HG02870 (cell line): ENCODE results near the gene RRP12.
"Not testable (repeated sequence)": the region's sequence is repeated elsewhere in the genome, so short reads cannot be mapped to it uniquely, and the experiment has no call there.

Experiments
- ATAC-seq: cut with Tn5 transposase; IDR thresholded peaks from one replicate; pipeline ENCODE4 v1.9.1; 2021; ENCODE audit warnings: mild to moderate bottlenecking, moderate library complexity; ENCODE audit not compliant: unreplicated experiment

RRP12 gene

DNA sequence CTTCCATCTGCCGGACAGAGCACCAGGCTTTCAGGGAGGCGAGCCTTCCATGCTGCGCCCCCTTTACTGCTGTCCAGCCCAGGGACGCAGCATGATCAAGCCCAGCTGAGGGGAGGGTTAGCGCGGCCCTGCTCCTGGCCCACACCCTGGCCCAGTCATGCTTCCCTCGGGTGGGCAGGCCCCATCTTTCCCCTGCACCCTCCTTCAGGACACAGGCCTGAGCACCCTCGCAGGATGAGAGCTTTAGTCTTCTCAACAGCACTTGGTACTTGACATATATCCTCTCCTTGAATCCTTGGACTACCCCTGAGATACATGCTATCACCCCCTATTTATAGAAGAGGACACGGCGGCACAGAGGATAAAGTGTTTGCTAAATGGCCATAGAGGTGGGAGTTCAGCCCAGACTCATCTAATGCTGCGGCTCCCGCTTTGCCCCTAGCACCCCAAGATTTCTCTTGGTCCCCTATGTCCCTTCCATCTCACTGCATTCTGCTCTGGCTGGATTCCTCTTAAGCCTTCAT, 34.0 kb downstream of the RRP12 start:
- ATAC-seq: no peak

- ATAC-seq: no peak
Measured at GRCh38 chr10:97366572-97366971, 34.6 kb downstream of the RRP12 start.

DNA sequence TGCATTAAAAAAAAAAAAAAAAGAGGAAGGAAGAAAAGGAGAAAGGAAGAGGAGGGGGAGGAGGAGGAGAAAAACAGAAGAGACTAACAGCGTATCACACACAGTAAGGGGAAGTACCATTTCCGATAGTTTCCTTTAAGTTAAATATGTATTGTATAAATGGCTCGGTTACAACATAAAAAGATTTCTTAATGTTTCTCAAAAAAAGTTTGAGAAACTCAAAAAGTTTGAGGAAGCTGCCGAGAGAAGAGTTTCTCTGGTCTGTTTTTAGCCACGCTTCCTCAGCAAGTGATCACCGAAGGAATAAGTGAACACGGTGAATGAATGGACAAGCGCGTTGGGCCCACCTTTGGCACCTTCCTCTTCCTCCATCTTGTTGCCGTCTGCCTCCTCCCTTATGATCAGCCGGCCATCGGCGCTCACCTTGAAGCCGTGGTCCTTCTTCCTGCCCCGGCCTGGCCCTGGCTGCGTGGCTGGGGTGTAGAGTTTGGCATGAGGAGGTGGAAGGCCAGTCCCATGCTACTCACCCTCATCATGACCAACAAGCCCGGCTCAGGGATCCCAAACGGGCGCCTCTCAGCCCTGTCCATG, 35.3 kb downstream of the RRP12 start:
- ATAC-seq: no peak

DNA sequence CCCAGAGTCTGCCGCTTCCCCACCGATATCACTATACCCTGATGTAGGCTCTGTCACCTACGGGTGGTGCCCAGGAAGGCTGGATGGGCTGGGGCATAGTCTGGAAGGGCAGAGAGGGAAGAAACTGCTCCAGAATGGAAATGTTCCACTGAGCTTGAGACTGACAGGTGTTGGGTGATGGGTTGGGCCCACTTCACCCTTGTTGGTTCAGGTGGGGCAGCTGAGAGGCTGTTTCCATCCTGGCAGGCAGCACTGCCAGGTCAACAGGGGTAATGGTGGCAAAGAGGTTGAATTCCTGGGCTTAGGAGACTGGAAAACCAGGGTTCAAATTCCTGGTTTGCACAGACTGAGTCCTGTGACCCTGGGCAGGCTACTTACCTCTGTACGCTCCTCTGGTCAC, 38.1 kb downstream of the RRP12 start:
- no peak for ATAC-seq

- no peak for ATAC-seq
Measured at GRCh38 chr10:97362310-97363033, 38.7 kb downstream of the RRP12 start.

DNA sequence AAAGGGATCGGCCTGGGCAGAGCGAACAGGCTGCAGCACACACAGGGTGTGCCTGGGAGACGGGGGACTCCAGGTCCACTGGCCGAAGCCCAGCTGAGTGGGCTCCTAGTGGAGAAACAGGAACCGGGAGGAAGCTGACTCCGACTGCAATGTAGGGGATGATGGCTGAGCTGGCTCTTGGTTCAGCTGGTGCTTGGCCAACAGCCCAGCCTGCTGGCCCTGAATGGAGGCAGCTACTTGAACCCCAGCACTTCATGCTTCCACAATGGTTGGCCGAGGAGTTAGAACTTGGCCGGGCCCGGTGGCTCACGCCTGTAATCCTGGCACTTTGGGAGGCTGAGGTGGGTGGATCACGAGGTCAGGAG, 39.6 kb downstream of the RRP12 start:
- ATAC-seq: no peak

DNA sequence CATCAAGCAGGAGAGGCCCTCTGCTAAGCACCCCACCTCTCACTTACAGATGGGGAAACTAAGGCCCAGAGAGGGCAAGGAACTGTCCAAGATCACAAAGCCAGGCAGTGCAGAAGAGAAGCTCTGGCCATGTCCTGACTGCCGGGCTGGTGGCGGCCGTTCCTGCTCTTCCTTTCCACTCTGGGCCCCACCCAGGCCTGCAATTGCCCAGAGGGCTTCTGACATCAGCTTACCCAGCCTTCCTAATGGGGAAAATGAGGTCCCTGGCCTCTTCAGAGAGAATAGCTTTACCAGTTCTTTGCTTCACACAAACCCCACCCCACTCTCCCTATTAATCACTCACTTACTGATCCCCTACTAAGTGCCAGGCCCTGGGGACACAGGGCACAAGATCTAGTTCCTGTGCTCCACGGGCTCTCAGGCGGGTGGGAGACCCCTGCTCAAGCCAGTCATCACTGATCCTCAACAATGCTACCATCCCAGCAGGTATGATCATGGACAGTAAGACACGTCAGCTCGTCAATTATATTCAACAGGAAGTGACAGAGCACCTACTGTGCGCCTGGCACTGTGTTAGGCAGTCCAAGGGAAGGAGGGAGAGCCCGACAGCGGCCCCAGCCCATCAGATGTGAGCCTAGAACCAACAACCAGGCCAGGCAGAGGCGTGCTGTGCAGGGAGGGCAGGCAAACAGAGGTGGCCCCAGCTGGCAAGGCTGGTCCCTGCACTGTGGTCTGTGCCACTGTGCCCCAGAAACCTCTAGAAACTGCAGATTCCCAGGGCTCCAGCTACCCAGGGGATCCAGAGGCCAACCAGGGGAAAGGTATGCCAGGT, 40.2 kb downstream of the RRP12 start:
- ATAC-seq: no peak

GRCh38 chr10:97358781-97359180, 42.4 kb downstream of the RRP12 start:
- ATAC-seq: no peak

DNA sequence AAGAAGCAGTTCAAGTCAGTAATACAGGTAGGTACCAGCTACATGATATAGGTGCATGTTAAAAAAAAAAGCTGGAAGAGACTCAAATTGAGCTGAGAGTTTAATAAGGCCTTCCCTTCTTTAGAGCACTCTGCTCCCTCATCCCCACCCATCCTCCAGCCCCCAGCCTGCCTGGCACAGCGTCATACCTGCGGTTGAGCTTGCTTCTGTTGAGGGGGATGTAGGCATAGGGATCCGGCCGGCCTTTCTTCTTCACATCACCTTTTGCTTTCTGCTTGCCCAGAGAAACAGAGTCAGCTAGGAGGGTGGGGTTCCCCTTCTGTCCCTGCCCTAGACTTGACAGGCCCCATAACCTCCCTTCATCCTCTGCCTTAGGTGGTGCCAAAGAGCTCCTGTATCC, 42.8 kb downstream of the RRP12 start:
- ATAC-seq: no peak

- ATAC-seq: no peak
Measured at GRCh38 chr10:97356918-97357317, 44.2 kb downstream of the RRP12 start.

- ATAC-seq: no peak
Measured at GRCh38 chr10:97356318-97356914, 44.7 kb downstream of the RRP12 start.

- ATAC-seq: no peak
Measured at GRCh38 chr10:97355571-97355975, 45.6 kb downstream of the RRP12 start.

DNA sequence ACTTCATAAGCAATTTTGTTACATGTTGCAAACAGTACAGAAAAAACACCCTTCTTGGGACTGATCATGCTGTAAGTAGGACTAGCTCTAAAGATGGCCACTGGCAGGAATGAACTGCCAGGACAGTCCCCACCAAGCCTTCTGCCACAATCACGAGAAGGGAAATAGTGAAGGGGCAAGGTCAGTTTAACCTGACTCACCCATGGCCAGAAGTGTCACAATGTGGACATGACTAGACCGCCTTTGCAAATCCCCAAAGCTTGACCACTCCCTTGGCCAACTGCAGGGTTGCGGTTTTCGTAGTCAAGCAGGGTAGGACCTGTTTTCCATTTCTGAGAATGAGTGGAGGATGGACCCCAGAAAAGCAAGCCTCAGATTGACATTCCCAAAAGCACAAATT, 47.2 kb downstream of the RRP12 start:
- no peak for ATAC-seq

DNA sequence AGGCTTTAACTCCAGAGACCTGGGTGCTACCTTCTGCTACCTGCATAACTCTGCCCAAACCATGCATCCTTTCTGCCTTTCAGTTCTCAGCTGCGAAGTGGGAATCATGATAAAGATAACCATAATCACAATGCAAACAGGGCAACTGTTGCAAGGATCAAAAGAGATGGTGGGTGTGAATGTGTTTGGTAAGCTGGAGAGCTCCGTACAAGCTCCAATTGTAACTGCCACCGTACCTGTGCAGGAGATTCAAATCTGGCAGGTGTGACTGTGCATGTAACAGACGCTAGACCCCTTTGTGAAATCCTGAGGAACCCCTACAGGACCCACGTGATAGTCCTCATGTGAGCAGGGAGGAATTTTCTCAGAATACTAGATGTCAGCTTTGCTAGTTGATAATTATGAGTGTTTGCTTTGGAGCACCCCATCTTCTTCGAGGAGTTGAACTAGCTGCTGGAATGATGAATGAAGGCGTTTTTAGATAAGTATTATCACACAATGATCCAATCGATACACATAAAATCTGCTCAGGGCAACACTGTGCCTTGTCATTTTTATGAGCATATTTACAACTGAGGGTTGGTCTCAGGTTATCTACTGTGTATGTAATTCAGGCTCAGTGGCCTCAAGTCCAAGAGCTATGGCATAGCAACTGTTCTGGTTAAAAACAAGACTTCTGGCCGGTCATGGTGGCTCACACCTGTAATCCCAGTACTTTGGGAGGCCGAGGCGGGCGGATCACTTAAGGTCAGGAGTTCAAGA, 51.2 kb downstream of the RRP12 start:
- no peak for ATAC-seq

DNA sequence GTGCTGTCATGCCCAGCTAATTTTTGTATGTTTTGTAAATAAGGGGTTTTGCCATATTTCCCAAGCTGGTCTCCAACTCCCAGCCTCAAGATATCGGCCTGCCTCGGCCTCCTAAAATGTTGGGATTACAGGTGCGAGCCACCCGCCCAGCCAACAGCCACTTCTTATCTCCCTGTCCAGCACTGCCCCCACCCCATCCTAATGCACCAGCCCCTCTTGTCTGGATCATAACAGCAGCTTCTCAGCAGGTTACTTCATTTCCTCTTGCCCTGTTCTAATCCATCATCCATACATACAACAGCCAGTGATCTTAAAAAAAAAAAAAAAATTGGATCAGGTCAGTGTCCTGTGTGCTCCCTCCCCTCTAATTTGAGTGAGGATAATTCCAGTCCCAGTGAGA, 53.8 kb downstream of the RRP12 start:
- no peak for ATAC-seq

- ATAC-seq: not testable (repeated sequence)
Measured at GRCh38 chr10:97343664-97344063, 57.5 kb downstream of the RRP12 start.

- ATAC-seq: no peak
Measured at GRCh38 chr10:97341416-97341815, 59.7 kb downstream of the RRP12 start.

DNA sequence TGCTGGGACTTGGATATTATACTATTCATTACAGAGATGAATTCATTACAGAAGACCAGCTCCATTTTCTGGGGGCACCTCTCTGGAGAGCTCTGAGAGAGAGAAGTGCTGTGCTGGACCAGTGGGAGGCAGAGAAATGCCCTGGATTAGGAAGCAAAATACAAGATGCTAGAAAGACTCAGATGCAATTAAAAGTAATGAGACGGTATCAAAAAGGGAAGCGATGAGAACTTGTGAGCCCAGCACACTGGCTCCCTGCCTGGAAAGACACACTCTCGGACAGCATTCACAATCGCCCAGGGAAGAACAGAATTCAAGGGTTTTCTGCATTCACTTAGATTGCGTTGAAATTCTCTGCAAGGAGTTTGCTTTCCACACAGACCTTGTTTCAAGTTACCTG, 63.1 kb downstream of the RRP12 start:
- no peak for ATAC-seq

- no peak for ATAC-seq
Measured at GRCh38 chr10:97336942-97337831, 64.0 kb downstream of the RRP12 start.

DNA sequence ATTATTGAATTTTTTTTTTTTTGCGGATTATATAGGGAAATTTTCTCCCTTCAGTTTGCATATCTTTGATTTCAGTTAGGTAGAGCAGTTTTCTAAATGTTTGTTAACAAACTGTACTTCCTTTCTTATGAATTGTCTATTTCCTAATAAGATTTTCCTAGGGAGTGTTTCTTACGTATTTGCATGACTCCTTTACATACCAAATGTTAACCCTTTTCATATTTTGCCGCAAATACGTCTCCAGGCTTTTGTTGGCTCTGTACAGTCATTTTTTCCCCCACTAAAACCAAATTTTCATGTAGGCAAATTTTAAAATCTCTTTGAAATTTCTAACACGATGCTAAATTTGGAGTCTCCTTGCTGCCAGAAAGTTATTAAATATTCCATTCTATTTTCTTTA, 64.7 kb downstream of the RRP12 start:
- no peak for ATAC-seq
